IMR-90 (cell line): ENCODE measurements around the gene CKS1B. TPM values are rescaled to one million over a fixed set of nuclear protein-coding genes. Genes with fewer than 3 reads are reported as not detected.
A peak's percentile ranks its signal among the peaks of the same experiment; 100 is the strongest.

Experiments
- ATAC-seq: fragments of 200-7000 bp; cut with Tn5 transposase; 2 replicates; pipeline ENCODE4 v1.9.1; 2020; ENCODE audit warnings: low read depth, mild to moderate bottlenecking, moderate library complexity
- BruUV-seq: library from RNA; stranded (reverse); fragments of 400-500 nt; replicated peaks from 2 replicates; lab custom pipeline; 2021; lab: Mats Ljungman, UMichigan
- CTCF ChIA-PET: fragments of 300-600 bp; formaldehyde crosslinking; extraction: SDS; loops from one replicate; lab custom pipeline; 2021; ENCODE audit warnings: antibody characterized with exemption; lab: Yijun Ruan, JAX
- POLR2A ChIA-PET: fragments of 300-600 bp; sonication (Branson Sonifier 250); formaldehyde crosslinking; loops from one replicate; lab custom pipeline; 2022; ENCODE audit warnings: antibody characterized with exemption; ENCODE audit not compliant: unreplicated experiment; lab: Charles Lee
- DNase-seq: peaks from one replicate; pipeline ENCODE4 v3.0.0; 2013
- H2AFZ ChIP-seq: replicated peaks from 2 replicates; pipeline ENCODE3; 2013; ENCODE audit warnings: low read length, mild to moderate bottlenecking; ENCODE audit not compliant: poor library complexity
- H2AK5ac ChIP-seq: 2 replicates; pipeline ENCODE4 v1.6.1; 2013; ENCODE audit warnings: low read depth, low read length, inconsistent platforms
- H2AK9ac ChIP-seq: replicated peaks from 2 replicates; pipeline ENCODE3; 2013; ENCODE audit warnings: mild to moderate bottlenecking, low read depth, low read length, moderate library complexity; ENCODE audit not compliant: poor library complexity
- H2BK120ac ChIP-seq: 2 replicates; pipeline ENCODE4 v1.6.1; 2013; ENCODE audit warnings: low read depth, low read length, inconsistent platforms
- H2BK15ac ChIP-seq: 3 replicates; pipeline ENCODE4 v1.6.1; 2013; ENCODE audit warnings: low read depth, low read length, inconsistent platforms
- H2BK20ac ChIP-seq: 2 replicates; pipeline ENCODE4 v1.6.1; 2013; ENCODE audit warnings: low read depth, mild to moderate bottlenecking, inconsistent platforms, low read length, moderate library complexity
- H2BK5ac ChIP-seq: 2 replicates; pipeline ENCODE4 v1.6.1; 2013; ENCODE audit warnings: mild to moderate bottlenecking, low read depth, low read length, inconsistent platforms; ENCODE audit not compliant: poor library complexity, severe bottlenecking
- H3K14ac ChIP-seq: replicated peaks from 2 replicates; pipeline ENCODE4 v1.6.1; 2013; ENCODE audit warnings: low read depth, low read length, inconsistent platforms
- H3K18ac ChIP-seq: 2 replicates; pipeline ENCODE4 v1.6.1; 2013; ENCODE audit warnings: low read depth, low read length, control low read depth
- H3K23ac ChIP-seq: 2 replicates; pipeline ENCODE4 v1.6.1; 2013; ENCODE audit warnings: low read depth, low read length, inconsistent platforms
- H3K27ac ChIP-seq: 2 replicates; pipeline ENCODE4 v1.5.1; 2013; ENCODE audit warnings: mild to moderate bottlenecking, control low read depth, low read length; ENCODE audit not compliant: insufficient read depth
- H3K27me3 ChIP-seq: 2 replicates; pipeline ENCODE4 v1.6.1; 2013; ENCODE audit warnings: low read length; ENCODE audit not compliant: control insufficient read depth, insufficient read depth
- H3K36me3 ChIP-seq: 2 replicates; pipeline ENCODE4 v1.6.1; 2013; ENCODE audit warnings: low read length, mixed read lengths; ENCODE audit not compliant: control insufficient read depth, insufficient read depth
- H3K4ac ChIP-seq: 2 replicates; pipeline ENCODE4 v1.6.1; 2013; ENCODE audit warnings: low read depth, low read length, inconsistent platforms
- H3K4me1 ChIP-seq: 2 replicates; pipeline ENCODE4 v1.6.1; 2013; ENCODE audit warnings: low read length, mixed read lengths; ENCODE audit not compliant: control insufficient read depth, insufficient read depth
- H3K4me2 ChIP-seq: 2 replicates; pipeline ENCODE4 v1.6.1; 2013; ENCODE audit warnings: low read depth, mild to moderate bottlenecking, control low read depth, low read length, moderate library complexity
- H3K4me3 ChIP-seq: 2 replicates; pipeline ENCODE4 v1.5.1; 2013; ENCODE audit warnings: low read depth, mild to moderate bottlenecking, control low read depth, low read length, moderate library complexity; ENCODE audit not compliant: insufficient read depth
- H3K56ac ChIP-seq: 2 replicates; pipeline ENCODE4 v1.6.1; 2013; ENCODE audit warnings: low read length, inconsistent platforms; ENCODE audit not compliant: insufficient read depth; ENCODE audit errors: extremely low read depth
- H3K79me1 ChIP-seq, 2 experiments: 2 replicates each; pipeline ENCODE4 v1.6.1; 2013; ENCODE audit warnings: low read length in 2 of 2, inconsistent platforms in 1 of 2, low read depth in 1 of 2
- H3K9ac ChIP-seq: 2 replicates; pipeline ENCODE4 v1.6.1; 2013; ENCODE audit warnings: low read depth, low read length, control low read depth
- H3K9me1 ChIP-seq: 2 replicates; pipeline ENCODE4 v1.6.1; 2013; ENCODE audit warnings: low read length, inconsistent platforms; ENCODE audit not compliant: insufficient read depth
- H3K9me3 ChIP-seq: 2 replicates; pipeline ENCODE4 v1.6.1; 2013; ENCODE audit warnings: low read length; ENCODE audit not compliant: control insufficient read depth, insufficient read depth
- H4K20me1 ChIP-seq: 2 replicates; pipeline ENCODE4 v1.6.1; 2013; ENCODE audit warnings: low read length, inconsistent platforms; ENCODE audit not compliant: insufficient read depth
- H4K5ac ChIP-seq: 2 replicates; pipeline ENCODE4 v1.6.1; 2013; ENCODE audit warnings: mild to moderate bottlenecking, low read depth, low read length, control low read depth
- H4K8ac ChIP-seq, 2 experiments: 2 replicates each; pipeline ENCODE4 v1.6.1; 2013; ENCODE audit warnings: low read depth in 2 of 2, low read length in 2 of 2, control low read depth in 1 of 2, inconsistent platforms in 1 of 2
- H4K91ac ChIP-seq: 2 replicates; pipeline ENCODE4 v1.6.1; 2013; ENCODE audit warnings: low read depth, low read length, inconsistent platforms; ENCODE audit not compliant: insufficient read depth
- CHD1 ChIP-seq: IDR thresholded peaks from 2 replicates; pipeline ENCODE4 v1.6.1; 2012; ENCODE audit warnings: low read depth, low read length, improper control_type of control experiment
- NFE2L2 ChIP-seq: fragments of 150-350 bp; IDR thresholded peaks from 2 replicates; pipeline ENCODE4 v1.6.1; 2016; ENCODE audit warnings: low read depth, mild to moderate bottlenecking, low read length
- POLR2A ChIP-seq: IDR thresholded peaks from 2 replicates; pipeline ENCODE4 v1.6.1; 2012; ENCODE audit warnings: mild to moderate bottlenecking, low read depth, low read length
- RFX5 ChIP-seq: IDR thresholded peaks from 2 replicates; pipeline ENCODE4 v1.8.0; 2012; ENCODE audit warnings: low read depth, mild to moderate bottlenecking, low read length, moderate library complexity
- WGBS, 2 experiments: methylation state at CpG; one replicate each; pipeline versions ENCODE4 v1.1.5 to v1.1.7; 2013; ENCODE audit warnings: missing lambda C conversion rate in 2 of 2; ENCODE audit not compliant: insufficient read length in 1 of 2; ENCODE audit errors: extremely low coverage in 2 of 2; 5-methylcytosine and 5-hydroxymethylcytosine counted together
- dilution Hi-C: fragments of 300-500 bp; cut with HindIII; formaldehyde crosslinking; loops from one replicate; pipeline ENCODE4 v1.14.3; 2018; ENCODE audit warnings: low sequenced_read_pairs; ENCODE audit not compliant: unreplicated experiment
- in situ Hi-C: fragments of 300-500 bp; cut with MboI; formaldehyde crosslinking; loops from 3 replicates; pipeline ENCODE4 v1.14.3; 2019; ENCODE audit warnings: low sequenced_read_pairs, inconsistent platforms, mixed read lengths
- intact Hi-C: fragments of 100-400 bp; cut with micrococcal nuclease; formaldehyde crosslinking; loops from 2 replicates; pipeline ENCODE4 v1.10.0; 2022
- polyA plus RNA-seq, 3 experiments: library from polyadenylated mRNA; depleted of rRNA; stranded (reverse); fragments of >200 nt; gene quantifications; 2 replicates each; pipeline ENCODE4 v1.2.3, GENCODE V29; 2012; ENCODE audit warnings: low replicate concordance in 1 of 3
- total RNA-seq: library from RNA; depleted of rRNA; stranded (reverse); fragments of >200 nt; gene quantifications from 2 replicates; pipeline ENCODE4 v1.2.3, GENCODE V29; 2012

The CKS1B gene
- total and polyA plus RNA-seq, 2 of the 4 experiments (the other 2 are of a cell fraction): 140 to 195 TPM

DNA sequence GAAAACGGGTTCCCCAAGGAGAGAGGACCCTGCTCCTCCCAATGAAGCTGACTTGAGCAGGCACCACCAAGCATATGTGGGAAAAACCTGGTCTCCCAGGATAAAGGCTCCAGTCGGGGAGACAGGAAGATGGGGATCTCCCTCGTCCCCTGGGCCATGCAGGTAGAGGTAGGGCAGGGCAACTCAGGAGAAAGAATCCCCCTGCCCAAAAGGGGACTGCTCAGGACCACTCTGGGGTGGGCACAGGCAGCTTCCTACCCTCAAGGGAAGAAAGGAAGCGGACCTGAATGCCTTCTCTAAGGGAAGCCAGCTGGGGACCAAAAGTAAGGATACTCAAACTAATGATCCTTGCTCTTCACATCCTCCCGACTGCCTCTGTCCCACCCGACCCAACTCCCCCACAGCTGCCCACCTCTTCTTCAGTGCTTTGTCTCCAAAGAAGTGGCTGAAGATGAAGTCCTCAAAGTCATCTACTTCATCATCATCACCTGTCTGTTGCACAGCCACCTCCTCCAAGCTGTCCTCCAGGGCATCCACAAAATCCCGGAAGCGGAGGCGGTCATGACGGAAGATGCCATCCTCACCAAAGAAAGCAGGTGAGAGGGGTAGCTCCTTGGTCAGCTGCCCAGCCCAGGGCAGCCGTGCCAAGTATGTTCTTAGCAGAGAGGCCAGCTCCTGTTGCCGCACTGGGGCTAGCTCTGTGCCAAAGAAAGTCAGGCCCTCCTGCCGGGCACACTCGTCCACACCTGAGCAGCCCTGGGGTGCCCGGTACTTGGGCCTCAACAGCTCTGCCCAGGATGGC is 29.1 kb upstream of the CKS1B start:
- Histone ChIP-seq H2BK15ac (no peak overlapping the region), H3K4ac (no peak overlapping the region), H3K4me3 (no peak overlapping the region), H3K23ac (no peak overlapping the region), H3K4me2 (no peak overlapping the region), H3K4me1 (no peaks in the 10 kb centered on the region; the same call in 1 of the 2 replicates), H2AK5ac (no peak overlapping the region), H4K5ac (no peak overlapping the region), H3K9me1 (no peaks in the 10 kb centered on the region), H3K79me1 (no peaks in the 10 kb centered on the region), H3K36me3 (peaks cover 36% of the 10 kb centered on the region), H4K20me1 (no peaks in the 10 kb centered on the region; the same call in 1 of the 2 replicates), H2AK9ac (no peak overlapping the region), H2BK120ac (no peak overlapping the region), H3K18ac (no peak overlapping the region), H4K91ac (no peak overlapping the region), H3K56ac (no peak overlapping the region), H3K9me3 (no peaks in the 10 kb centered on the region), H2AFZ (no peak overlapping the region), H3K27ac (no peak overlapping the region), H3K14ac (no peak overlapping the region), H4K8ac (no peak overlapping the region), H3K9ac (no peak overlapping the region), H3K27me3 (no peaks in the 10 kb centered on the region), H2BK5ac (no peak overlapping the region), H2BK20ac (no peak overlapping the region)
- intact Hi-C loops: no loop called here
- ATAC-seq (no peak), DNase-seq (no peak)
- POLR2A ChIA-PET: interaction anchor here (0.5 kb wide), 1 partner anchor 387 kb away, joined by 8 read pairs; the partner anchor contains the start of gene UBE2Q1
- dilution Hi-C loops: no loop called here
- CTCF ChIA-PET: no interaction called here
- in situ Hi-C loops: no loop called here
- 74% methylated on average over 6 of the region's 15 CpGs; no CpG with 5 or more reads in 1 of the 2 experiments for WGBS, 2 experiments
- TSS peak; percentile 81 for BruUV-seq
- TF ChIP-seq RFX5: no peak
- TF ChIP-seq POLR2A: no peak
- no peak for TF ChIP-seq CHD1
- no peak for TF ChIP-seq NFE2L2
